Stimulated activated CD4-positive, alpha-beta T cell treated with anti-CD3 and anti-CD28 coated beads, Interleukin-4, amount 100 ng/mL, for 4 hours (primary cell): ENCODE measurements around the gene HS2ST1.
"Not testable (repeated sequence)": the region's sequence is repeated elsewhere in the genome, so short reads cannot be mapped to it uniquely, and the experiment has no call there.

Experiments
- DNase-seq, 2 experiments: peaks; one replicate each; pipeline ENCODE4 v3.0.0-alpha.2; 2020

The HS2ST1 gene

DNA sequence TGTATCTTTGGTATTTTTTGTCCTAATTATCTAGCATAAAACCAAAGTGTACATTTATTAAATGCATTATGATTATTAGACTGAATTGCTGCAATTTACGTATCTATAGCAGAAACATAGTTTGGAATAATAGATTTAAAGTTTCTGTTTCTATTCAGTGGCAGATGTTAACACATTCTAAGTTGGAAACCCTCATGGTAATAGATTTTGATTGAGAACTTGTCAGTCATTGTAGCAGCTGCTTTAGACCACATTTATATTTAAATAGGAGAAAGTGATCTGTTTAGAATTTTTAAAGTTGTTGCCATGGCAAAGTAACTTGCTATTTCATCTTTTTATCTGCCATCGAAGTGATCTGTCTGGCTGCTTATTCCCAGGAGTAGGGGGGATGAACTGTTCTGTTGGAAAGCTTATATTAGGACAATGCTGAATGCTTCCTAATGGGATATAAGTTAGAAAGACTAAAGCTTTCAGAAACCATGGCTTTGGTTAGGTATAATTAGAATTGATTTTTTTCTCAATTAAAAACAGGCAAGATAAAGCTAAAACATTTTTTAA, 61.6 kb downstream of the HS2ST1 start:
- DNase-seq: no peak

- DNase-seq: no peak
These were observed 62.2 kb downstream of the HS2ST1 start for GRCh38 chr1:86976664-86977063.

DNA sequence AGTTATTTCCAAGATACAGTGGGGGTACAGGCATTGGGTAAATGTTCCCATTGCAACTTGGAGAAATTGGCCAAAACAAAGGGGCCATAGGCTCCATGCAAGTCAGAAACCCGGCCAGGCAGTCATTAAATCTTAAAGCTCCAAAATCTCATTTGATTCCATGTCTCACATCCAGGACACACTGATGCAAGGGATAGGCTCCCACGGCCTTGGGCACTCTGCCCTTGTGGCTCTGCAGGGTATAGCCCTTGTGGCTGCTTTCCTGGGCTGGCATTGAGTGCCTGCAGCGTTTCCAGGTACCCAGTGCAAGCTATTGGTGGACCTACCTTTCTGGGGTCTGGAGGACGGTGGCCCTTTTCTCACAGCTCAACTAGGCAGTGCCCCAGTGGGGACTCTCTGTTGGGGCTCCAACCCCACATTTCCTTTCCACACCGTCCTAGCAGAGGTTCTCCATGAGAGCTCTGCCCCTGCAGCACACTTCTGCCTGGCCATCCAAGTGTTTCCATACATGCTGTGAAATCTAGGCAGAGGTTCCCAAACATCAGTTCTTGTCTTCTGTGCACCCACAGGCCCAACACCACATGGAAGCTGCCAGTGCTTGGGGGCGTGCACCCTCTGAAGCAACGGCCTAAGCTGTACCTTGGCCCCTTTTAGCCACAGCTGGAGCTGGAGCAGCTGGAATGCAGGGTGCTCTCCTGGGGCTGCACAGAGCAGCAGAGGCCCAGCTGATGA, 67.2 kb downstream of the HS2ST1 start:
- no peak for DNase-seq

- DNase-seq: not testable (repeated sequence)
These were observed 69.2 kb downstream of the HS2ST1 start for GRCh38 chr1:86983677-86984076.

GRCh38 chr1:86987446-86987845, 73.0 kb downstream of the HS2ST1 start:
- DNase-seq: no peak

GRCh38 chr1:86988835-86989234, 74.4 kb downstream of the HS2ST1 start:
- DNase-seq: no peak

GRCh38 chr1:86989690-86990089, 75.3 kb downstream of the HS2ST1 start:
- not testable (repeated sequence) for DNase-seq

- DNase-seq: no peak
These were observed 76.4 kb downstream of the HS2ST1 start for GRCh38 chr1:86990826-86991225.

DNA sequence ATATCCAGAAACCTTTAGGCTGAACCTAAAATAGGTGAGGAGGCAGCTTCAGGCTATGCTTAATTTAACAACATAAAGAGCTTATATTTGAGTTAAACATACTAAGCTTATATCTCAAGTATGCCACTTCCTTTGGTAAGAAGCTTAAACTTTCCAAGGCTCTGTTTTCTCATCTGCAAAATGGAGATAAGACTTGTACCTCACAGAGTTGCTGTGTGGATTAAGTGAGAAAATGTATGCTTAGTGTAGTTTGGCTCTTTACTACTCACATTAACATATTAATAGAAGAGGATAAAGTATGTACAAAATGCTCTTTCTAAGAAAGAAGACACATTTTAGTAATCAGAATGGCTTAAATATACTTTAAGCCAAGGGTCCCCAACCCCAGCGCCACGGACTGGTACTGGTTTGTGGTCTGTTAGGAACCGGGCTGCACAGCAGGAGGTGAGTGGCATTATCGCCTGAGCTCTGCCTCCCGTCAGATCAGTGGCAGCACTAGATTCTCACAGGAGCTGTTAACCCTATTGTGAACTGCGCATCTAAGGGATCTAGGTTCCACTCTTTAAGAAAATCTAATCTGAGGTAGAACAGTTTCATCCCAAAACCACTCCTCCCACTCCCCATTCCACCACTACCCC, 77.2 kb downstream of the HS2ST1 start:
- DNase-seq: no peak

- DNase-seq: no peak
These were observed 78.4 kb downstream of the HS2ST1 start for GRCh38 chr1:86992861-86993260.

- no peak for DNase-seq
These were observed 79.0 kb downstream of the HS2ST1 start for GRCh38 chr1:86993269-86993985.

DNA sequence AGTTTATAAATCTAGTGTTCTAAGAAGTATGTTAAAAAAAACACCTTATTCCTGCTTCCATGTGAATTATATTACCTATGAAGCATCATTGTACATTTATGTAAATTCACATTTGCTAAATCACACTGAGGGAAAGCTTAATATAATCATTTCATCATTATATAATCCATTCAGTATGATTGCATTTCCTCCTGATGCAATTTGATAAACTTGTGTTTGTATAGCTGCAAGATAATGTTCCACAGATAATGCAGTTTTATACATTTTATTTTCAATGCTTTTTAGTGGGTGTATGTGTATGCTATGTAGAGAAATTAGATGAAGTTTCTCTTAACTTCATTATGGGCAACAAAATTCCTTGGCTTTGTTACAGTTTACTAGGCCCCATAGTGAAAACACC, 79.6 kb downstream of the HS2ST1 start:
- DNase-seq: no peak

DNA sequence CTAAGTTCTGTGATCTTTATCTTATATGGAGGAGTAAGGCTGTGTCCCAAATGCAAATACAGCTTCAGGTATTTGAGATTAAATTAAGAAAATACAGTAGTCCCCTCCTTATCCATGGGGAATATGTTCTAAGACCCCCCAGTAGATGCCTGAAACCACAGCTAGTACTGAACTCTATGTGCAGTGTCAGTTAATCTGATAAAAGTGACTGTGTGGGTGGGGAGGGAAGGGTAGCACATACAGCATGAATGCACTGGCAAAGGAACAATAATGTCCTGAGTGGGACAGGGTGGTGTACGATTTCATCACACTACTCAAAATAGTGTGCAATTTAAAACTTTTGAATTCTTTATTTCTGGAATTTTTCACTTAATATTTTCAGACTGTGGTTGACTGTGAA, 83.1 kb downstream of the HS2ST1 start:
- no peak for DNase-seq

DNA sequence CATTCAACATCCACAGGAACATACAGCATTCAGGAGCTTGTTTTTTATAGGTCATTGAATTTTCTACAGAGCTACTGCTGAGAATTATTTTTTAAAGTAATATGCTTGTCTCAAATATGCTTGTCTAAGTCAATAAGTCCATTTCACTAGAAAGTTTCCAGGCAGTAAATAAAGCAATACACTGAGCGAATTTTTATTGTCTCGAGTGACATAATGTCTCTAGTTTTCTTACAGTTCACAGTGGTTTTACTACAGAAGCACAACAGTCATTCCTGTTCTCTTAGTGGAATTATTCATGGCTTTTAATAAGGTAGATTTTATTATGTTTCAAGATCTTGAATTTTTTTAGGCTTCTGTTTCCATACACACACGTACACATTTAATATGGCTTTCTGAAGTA, 83.8 kb downstream of the HS2ST1 start:
- no peak for DNase-seq

- no peak for DNase-seq
These were observed 84.3 kb downstream of the HS2ST1 start for GRCh38 chr1:86998727-86999126.

DNA sequence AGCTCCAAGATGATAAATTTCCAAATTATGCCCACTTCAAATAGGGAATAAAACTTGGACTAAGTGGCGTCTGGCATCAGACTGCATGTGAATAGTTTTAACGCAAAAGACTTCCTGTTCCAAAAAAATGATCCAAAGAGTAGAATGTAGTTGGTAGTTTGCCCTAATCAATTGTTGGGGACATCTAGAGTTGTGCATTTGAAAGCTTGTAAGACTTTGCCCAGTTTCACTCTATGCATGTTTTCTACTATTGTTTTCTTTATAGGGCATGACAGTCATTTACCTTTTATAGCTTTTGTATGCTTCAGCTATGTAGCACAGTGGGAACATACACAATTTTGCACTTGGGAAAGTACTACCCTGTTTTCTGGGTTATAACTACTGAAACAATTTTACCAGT, 86.0 kb downstream of the HS2ST1 start:
- DNase-seq: no peak

DNA sequence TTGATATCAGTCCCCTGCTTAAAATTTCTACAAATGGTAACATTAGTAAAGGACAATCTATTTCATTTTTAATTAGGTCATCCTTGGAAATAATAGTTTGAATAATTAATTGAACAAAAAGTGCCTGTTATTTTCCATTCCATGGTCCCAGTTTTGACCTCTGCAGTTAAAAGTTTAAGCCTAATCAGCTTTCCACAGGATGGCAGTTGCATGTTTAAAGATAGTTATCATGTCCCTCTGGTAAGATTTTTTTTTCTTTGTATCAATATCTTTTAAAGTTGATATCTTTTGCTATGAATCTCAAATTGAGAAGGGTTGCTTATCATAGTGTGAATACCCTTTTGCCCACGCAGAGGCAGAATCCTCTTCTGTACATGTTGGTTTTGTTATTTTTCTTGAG, 90.4 kb downstream of the HS2ST1 start:
- DNase-seq: no peak

DNA sequence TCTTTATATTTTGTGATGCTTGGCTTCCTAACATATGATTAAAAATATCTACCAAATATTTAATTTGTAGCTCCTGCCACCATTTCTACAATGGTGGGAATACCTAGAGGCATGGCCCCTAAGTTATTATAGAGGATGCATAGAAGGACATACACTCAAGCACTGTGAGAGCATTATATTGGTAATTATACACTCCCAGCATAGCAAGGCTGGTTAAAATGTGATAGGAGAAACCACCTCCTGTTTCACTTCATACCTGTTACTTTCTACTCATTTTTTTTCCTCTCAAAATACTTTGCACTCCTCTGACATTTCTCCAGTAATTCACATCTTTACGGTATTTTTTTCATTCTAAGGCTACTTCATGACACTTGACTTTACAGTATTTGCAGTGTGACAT, 92.9 kb downstream of the HS2ST1 start:
- no peak for DNase-seq

DNA sequence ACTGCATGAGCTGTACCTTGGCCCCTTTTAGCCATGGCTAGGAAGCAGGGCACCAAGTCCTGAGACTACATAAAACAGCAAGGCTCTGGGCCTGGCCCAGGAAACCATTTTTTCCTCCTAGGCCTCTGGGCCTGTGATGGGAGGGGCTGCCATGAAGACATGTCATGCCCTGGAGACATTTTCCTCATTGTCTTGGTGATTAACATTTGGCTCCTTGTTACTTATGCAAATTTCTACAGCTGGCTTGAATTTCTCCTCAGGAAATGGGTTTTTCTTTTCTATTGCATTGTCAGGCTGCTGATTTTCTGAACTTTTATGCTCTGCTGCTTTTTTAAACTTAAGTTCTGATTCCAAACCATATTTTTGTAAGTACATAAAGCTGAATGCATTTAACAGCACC, 99.0 kb downstream of the HS2ST1 start:
- not testable (repeated sequence) for DNase-seq

- no peak for DNase-seq
These were observed 103.7 kb downstream of the HS2ST1 start for GRCh38 chr1:87017998-87018672.

DNA sequence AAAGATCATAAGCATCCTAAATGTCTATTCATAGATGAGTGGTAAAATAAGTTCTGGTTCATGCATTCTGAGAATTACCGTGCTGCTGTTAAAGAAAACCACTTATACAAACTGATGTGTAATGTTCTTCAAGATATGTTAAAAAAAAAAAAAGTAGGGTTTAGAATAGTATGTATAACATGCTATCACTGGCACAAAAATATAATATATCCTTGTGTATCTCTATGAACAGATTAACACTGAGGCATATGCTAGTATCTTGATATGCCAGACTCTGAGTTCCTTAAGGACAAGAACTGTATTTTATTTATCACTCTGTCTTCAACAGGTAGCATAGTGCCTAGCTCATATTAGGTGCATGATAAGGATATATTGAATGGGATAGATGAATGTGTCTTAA, 108.9 kb downstream of the HS2ST1 start:
- no peak for DNase-seq

DNA sequence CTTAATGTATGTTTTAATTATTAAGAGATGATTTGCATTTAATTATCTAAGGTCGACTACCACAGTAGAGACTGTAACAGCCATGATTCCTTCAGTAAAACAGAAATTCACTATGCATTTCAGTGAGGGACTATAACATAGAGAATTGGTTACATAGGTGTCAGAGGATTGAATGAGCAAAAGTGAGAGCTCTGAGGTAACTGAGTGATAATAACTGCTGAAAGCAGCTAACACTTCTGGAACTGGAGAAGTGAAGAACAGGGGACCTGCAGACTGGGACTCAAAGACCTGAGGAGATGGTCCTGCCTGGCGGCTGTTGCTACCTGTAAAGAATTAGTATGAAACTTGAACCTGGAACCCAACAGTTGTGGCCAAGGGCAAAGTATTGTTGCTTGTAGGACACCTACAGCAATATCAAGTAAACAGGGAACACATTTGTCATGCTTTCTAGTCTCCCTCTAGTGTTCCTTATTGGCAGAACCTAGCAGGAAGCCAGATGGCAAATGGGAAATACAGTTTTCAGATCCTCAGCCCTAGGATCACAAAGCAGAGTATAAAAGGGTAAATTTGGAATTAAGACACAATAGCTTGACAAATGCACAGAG, 110.6 kb downstream of the HS2ST1 start:
- no peak for DNase-seq

DNA sequence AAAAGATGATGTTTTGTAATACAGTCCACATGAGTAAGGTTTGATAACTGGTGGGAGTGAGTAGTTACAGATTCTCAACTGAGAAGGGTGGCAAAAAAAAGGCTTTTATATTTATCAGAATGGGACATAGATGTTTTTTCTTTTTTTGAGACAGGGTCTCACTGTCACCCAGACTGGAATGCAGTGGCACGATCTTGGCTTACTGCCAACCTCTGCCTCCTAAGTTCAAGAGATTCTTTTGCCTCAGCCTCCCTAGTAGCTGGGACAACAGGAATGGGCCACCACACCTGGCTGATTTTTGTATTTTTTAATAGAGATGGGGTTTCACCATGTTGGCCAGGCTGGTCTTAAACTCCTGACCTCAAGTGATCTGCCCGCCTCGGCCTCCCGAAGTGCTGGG, 113.1 kb downstream of the HS2ST1 start:
- not testable (repeated sequence) for DNase-seq
